ENCODE results near the gene METTL9.
"Not testable (repeated sequence)": the region's sequence is repeated elsewhere in the genome, so short reads cannot be mapped to it uniquely, and the experiment has no call there.

METTL9 gene

GRCh38 chr16:21631951-21632575 lies 32.7 kb downstream of the METTL9 start:
- not testable (repeated sequence) for H3F3A ChIP-seq (ENCODE audit: insufficient read depth); H3K36me3 ChIP-seq (ENCODE audit: low read length); H3K79me2 ChIP-seq (ENCODE audit: insufficient read depth, low read length); H3K27me3 ChIP-seq (ENCODE audit: low read length); H3K27ac ChIP-seq (ENCODE audit: low read depth, low read length); H3K9me2 ChIP-seq (replicated peaks; ENCODE audit: insufficient read depth, low read length); H2AFZ ChIP-seq (ENCODE audit: low read depth, low read length, severe bottlenecking); H3K4me3 ChIP-seq (ENCODE audit: insufficient read depth, low read length, poor library complexity, severe bottlenecking); H3K9ac ChIP-seq (ENCODE audit: low read length); H3K4me2 ChIP-seq (ENCODE audit: low read depth, low read length, poor library complexity, severe bottlenecking); H4K20me1 ChIP-seq (ENCODE audit: low read depth, low read length); H3K9me3 ChIP-seq (ENCODE audit: insufficient read depth, low read length)

GRCh38 chr16:21634216-21634615 lies 34.8 kb downstream of the METTL9 start:
- Histone ChIP-seq H3K9ac (ENCODE audit: low read length) (no peak overlapping the region), H3K9me3 (ENCODE audit: insufficient read depth, low read length) (no peaks in the 10 kb centered on the region), H3F3A (ENCODE audit: insufficient read depth) (peaks cover 11% of the 10 kb centered on the region; the same call in 1 of the 2 replicates), H3K27me3 (ENCODE audit: low read length) (no peaks in the 10 kb centered on the region), H3K4me2 (ENCODE audit: low read depth, low read length, poor library complexity, severe bottlenecking) (no peak overlapping the region), H3K9me2 (replicated peaks; ENCODE audit: insufficient read depth, low read length) (no peaks in the 10 kb centered on the region), H3K27ac (ENCODE audit: low read depth, low read length) (no peak overlapping the region), H2AFZ (ENCODE audit: low read depth, low read length, severe bottlenecking) (no peak overlapping the region), H3K79me2 (ENCODE audit: insufficient read depth, low read length) (no peaks in the 10 kb centered on the region), H3K4me3 (ENCODE audit: insufficient read depth, low read length, poor library complexity, severe bottlenecking) (no peak overlapping the region), H3K36me3 (ENCODE audit: low read length) (no peaks in the 10 kb centered on the region), H4K20me1 (ENCODE audit: low read depth, low read length) (no peaks in the 10 kb centered on the region)
- no peak for TF ChIP-seq CTCF (IDR thresholded peaks at IDR 0.05; ENCODE audit: insufficient read depth, low read length, poor library complexity, severe bottlenecking)
- no peak for TF ChIP-seq EZH2phosphoT487 (conservative IDR thresholded peaks at IDR 0.05; ENCODE audit: low read length)

- H3K79me2 ChIP-seq (ENCODE audit: insufficient read depth, low read length), result not testable (repeated sequence)
Measured at GRCh38 chr16:21635694-21636093, 36.3 kb downstream of the METTL9 start.

GRCh38 chr16:21637032-21637968 lies 37.9 kb downstream of the METTL9 start:
- TF ChIP-seq CTCF (IDR thresholded peaks at IDR 0.05; ENCODE audit: insufficient read depth, low read length, poor library complexity, severe bottlenecking) (no peak), EZH2phosphoT487 (conservative IDR thresholded peaks at IDR 0.05; ENCODE audit: low read length) (no peak)
- Histone ChIP-seq H3K79me2 (ENCODE audit: insufficient read depth, low read length) (no peaks in the 10 kb centered on the region), H3K9me2 (replicated peaks; ENCODE audit: insufficient read depth, low read length) (no peaks in the 10 kb centered on the region), H3F3A (ENCODE audit: insufficient read depth) (peaks cover 15% of the 10 kb centered on the region), H3K9ac (ENCODE audit: low read length) (no peak overlapping the region), H3K4me2 (ENCODE audit: low read depth, low read length, poor library complexity, severe bottlenecking) (no peak overlapping the region), H3K27me3 (ENCODE audit: low read length) (no peaks in the 10 kb centered on the region), H3K27ac (ENCODE audit: low read depth, low read length) (no peak overlapping the region), H4K20me1 (ENCODE audit: low read depth, low read length) (no peaks in the 10 kb centered on the region), H2AFZ (ENCODE audit: low read depth, low read length, severe bottlenecking) (no peak overlapping the region), H3K9me3 (ENCODE audit: insufficient read depth, low read length) (no peaks in the 10 kb centered on the region), H3K4me3 (ENCODE audit: insufficient read depth, low read length, poor library complexity, severe bottlenecking) (no peak overlapping the region), H3K36me3 (ENCODE audit: low read length) (no peaks in the 10 kb centered on the region)

More at GRCh38 chr16:21635694-21636093, 36.3 kb downstream of the METTL9 start:
- H3K27ac ChIP-seq (ENCODE audit: low read depth, low read length); H3K4me3 ChIP-seq (ENCODE audit: insufficient read depth, low read length, poor library complexity, severe bottlenecking); H4K20me1 ChIP-seq (ENCODE audit: low read depth, low read length); H3K9ac ChIP-seq (ENCODE audit: low read length); H2AFZ ChIP-seq (ENCODE audit: low read depth, low read length, severe bottlenecking); H3K36me3 ChIP-seq (ENCODE audit: low read length); H3K27me3 ChIP-seq (ENCODE audit: low read length); H3K4me2 ChIP-seq (ENCODE audit: low read depth, low read length, poor library complexity, severe bottlenecking); H3K9me3 ChIP-seq (ENCODE audit: insufficient read depth, low read length); H3K9me2 ChIP-seq (replicated peaks; ENCODE audit: insufficient read depth, low read length): not testable (repeated sequence)
- H3F3A ChIP-seq (ENCODE audit: insufficient read depth), result peaks cover 15% of the 10 kb centered on the region
